ENCODE data around the gene XPNPEP2.

DNA sequence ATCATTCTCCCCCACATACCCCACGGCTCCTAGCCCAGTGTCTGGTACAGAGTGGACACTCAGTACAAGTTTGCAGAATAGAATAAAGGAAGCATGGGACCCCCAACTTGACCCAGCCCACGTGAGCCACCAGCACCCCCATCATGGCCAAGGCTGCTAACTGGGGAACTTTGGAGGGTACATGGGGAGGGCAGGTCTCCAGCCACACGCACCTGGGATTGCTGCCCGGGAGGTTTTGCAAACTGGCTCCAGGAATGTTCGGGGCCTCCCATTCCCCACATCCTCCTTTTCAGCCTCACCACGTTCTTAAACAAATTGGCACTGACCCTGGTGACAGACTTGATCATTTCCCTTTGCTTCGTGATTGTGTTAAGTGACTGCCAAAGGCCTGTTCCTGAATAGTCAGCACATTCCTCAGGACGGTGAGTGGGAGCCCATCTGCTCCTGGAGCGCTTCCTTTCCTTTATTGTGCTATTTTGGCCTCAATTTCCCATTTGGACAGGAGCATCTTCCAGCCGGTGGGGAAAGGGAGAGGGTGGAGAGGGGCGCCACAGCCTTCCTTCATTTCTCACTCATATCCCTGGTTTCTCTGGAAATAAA, 18.7 kb upstream of the XPNPEP2 start:
- TF ChIP-seq TAF1 (IDR thresholded peaks at IDR 0.05; ENCODE audit: control insufficient read depth, extremely low read depth, insufficient read depth, low read length, severe bottlenecking) (no peak), KDM1A (IDR thresholded peaks at IDR 0.05) (no peak), PHB2 (IDR thresholded peaks at IDR 0.05; ENCODE audit: low read depth) (no peak), CREBBP (IDR thresholded peaks at IDR 0.05; ENCODE audit: low read depth, low read length) (no peak), SP2 (IDR thresholded peaks at IDR 0.05; ENCODE audit: extremely low read depth, low read depth, low read length, poor library complexity, severe bottlenecking) (no peak), YY1 (IDR thresholded peaks at IDR 0.05; ENCODE audit: borderline replicate concordance in 1 of 3, control insufficient read depth in 1 of 3, extremely low read depth in 1 of 3, insufficient read depth in 3 of 3, insufficient read length in 1 of 3, insufficient replicate concordance in 2 of 3, low read depth in 1 of 3, low read length in 2 of 3) (no peak), HNRNPUL1 (IDR thresholded peaks at IDR 0.05; ENCODE audit: low read length) (no peak), EZH2 (IDR thresholded peaks at IDR 0.05; ENCODE audit: borderline replicate concordance, low read depth, low read length) (no peak), POLR2A (conservative IDR thresholded peaks at IDR 0.05) (no peak)
- TF ChIP-seq, protein P1, sequence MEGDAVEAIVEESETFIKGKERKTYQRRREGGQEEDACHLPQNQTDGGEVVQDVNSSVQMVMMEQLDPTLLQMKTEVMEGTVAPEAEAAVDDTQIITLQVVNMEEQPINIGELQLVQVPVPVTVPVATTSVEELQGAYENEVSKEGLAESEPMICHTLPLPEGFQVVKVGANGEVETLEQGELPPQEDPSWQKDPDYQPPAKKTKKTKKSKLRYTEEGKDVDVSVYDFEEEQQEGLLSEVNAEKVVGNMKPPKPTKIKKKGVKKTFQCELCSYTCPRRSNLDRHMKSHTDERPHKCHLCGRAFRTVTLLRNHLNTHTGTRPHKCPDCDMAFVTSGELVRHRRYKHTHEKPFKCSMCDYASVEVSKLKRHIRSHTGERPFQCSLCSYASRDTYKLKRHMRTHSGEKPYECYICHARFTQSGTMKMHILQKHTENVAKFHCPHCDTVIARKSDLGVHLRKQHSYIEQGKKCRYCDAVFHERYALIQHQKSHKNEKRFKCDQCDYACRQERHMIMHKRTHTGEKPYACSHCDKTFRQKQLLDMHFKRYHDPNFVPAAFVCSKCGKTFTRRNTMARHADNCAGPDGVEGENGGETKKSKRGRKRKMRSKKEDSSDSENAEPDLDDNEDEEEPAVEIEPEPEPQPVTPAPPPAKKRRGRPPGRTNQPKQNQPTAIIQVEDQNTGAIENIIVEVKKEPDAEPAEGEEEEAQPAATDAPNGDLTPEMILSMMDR (IDR thresholded peaks at IDR 0.05 in 2 of 3, conservative IDR thresholded peaks at IDR 0.05 in 1 of 3; ENCODE audit: insufficient read depth in 2 of 3, low read depth in 1 of 3, low read length in 3 of 3) = no peak
- TF ChIP-seq, protein P2, sequence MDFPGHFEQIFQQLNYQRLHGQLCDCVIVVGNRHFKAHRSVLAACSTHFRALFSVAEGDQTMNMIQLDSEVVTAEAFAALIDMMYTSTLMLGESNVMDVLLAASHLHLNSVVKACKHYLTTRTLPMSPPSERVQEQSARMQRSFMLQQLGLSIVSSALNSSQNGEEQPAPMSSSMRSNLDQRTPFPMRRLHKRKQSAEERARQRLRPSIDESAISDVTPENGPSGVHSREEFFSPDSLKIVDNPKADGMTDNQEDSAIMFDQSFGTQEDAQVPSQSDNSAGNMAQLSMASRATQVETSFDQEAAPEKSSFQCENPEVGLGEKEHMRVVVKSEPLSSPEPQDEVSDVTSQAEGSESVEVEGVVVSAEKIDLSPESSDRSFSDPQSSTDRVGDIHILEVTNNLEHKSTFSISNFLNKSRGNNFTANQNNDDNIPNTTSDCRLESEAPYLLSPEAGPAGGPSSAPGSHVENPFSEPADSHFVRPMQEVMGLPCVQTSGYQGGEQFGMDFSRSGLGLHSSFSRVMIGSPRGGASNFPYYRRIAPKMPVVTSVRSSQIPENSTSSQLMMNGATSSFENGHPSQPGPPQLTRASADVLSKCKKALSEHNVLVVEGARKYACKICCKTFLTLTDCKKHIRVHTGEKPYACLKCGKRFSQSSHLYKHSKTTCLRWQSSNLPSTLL (IDR thresholded peaks at IDR 0.05) = no peak

All from K562 (cell line).